Measurements from ENCODE around the gene PCDH17. TPM values are rescaled to one million over a fixed set of nuclear protein-coding genes. Genes with fewer than 3 reads are reported as not detected.

The PCDH17 gene
- total and polyA plus RNA-seq, 10 of the 15 experiments (the other 5 are each of a cell fraction or from before 2014, with no cell fraction given): under 0.01 to 0.58 (median 0.07) TPM; not detected in 6

- TF ChIP-seq USF2 (IDR thresholded peaks at IDR 0.05; ENCODE audit: borderline replicate concordance, low read depth, low read length): no peak
- TF ChIP-seq STAT1 (conservative IDR thresholded peaks at IDR 0.05): no peak
- no peak for TF ChIP-seq RCOR1 (conservative IDR thresholded peaks at IDR 0.05; ENCODE audit: low read depth, low read length)
- no peak for TF ChIP-seq NFIC (IDR thresholded peaks at IDR 0.05; ENCODE audit: low read depth, low read length)
- no peak for TF ChIP-seq GABPA (IDR thresholded peaks at IDR 0.05; ENCODE audit: low read depth)
- no peak for TF ChIP-seq PRDM15 (CRISPR knock-in tag; IDR thresholded peaks at IDR 0.05)
These were observed 129.4 kb downstream of the PCDH17 start (continued) for GRCh38 chr13:57760951-57761350.

GRCh38 chr13:57763689-57764088, 132.1 kb downstream of the PCDH17 start:
- ChIA-PET RAD21 (ENCODE audit: unreplicated experiment) (no interaction called here), CTCF (interaction anchor here (0.7 kb wide), 1 partner anchor 403 kb away, joined by 3 read pairs; no protein-coding TSS in a partner anchor), POLR2A (no interaction called here), SMC1A (ENCODE audit: uncharacterized antibody, unreplicated experiment) (no interaction called here)
- Histone ChIP-seq H3K9ac (ENCODE audit: control insufficient read depth, insufficient read depth, low read length) (no peak overlapping the region), H3K4me3 (no peak overlapping the region), H3K27ac (ENCODE audit: control insufficient read depth, insufficient read depth) (no peak overlapping the region), H3K79me2 (ENCODE audit: control insufficient read depth, insufficient read depth, low read length) (no peaks in the 10 kb centered on the region), H3K4me1 (ENCODE audit: control insufficient read depth, insufficient read depth, low read length) (no peaks in the 10 kb centered on the region), H3K9me3 (replicated peaks; ENCODE audit: control insufficient read depth, insufficient read depth, low read length) (no peaks in the 10 kb centered on the region), H2AFZ (ENCODE audit: control insufficient read depth, low read depth, low read length) (no peak overlapping the region), H3K27me3 (replicated peaks in 1 of 2; ENCODE audit: control insufficient read depth in 2 of 2, insufficient read depth in 2 of 2, low read length in 1 of 2) (no peaks in the 10 kb centered on the region), H3K36me3 (ENCODE audit: control insufficient read depth in 2 of 2, insufficient read depth in 2 of 2, low read length in 1 of 2) (no peaks in the 10 kb centered on the region), H3K4me2 (ENCODE audit: control insufficient read depth, insufficient read depth) (no peak overlapping the region), H4K20me1 (ENCODE audit: control insufficient read depth, insufficient read depth) (no peaks in the 10 kb centered on the region)
- BruUV-seq (replicated peaks): no TSS peak
- no peak for TF ChIP-seq SREBF2 (IDR thresholded peaks at IDR 0.05; ENCODE audit: low read length)
- no peak for TF ChIP-seq FOS (IDR thresholded peaks at IDR 0.05; ENCODE audit: borderline replicate concordance, extremely low read depth, insufficient read length)
- no peak for TF ChIP-seq PAX5 (IDR thresholded peaks at IDR 0.05; ENCODE audit: borderline replicate concordance, low read depth, low read length)
- no peak for TF ChIP-seq PML (IDR thresholded peaks at IDR 0.05; ENCODE audit: low read length)
- no peak for TF ChIP-seq EZH2 (IDR thresholded peaks at IDR 0.05; ENCODE audit: borderline replicate concordance, control insufficient read depth, low read depth, low read length)
- no peak for TF ChIP-seq MEF2B (IDR thresholded peaks at IDR 0.05; ENCODE audit: partially characterized antibody, poor library complexity, severe bottlenecking)
- TF ChIP-seq MAX (IDR thresholded peaks at IDR 0.05; ENCODE audit: low read depth, low read length): no peak
- no peak for TF ChIP-seq POLR2A (IDR thresholded peaks at IDR 0.05; ENCODE audit: low read depth, low read length)
- no peak for TF ChIP-seq DPF2 (IDR thresholded peaks at IDR 0.05)
- TF ChIP-seq ZNF24 (IDR thresholded peaks at IDR 0.05): no peak
- TF ChIP-seq ZBED1 (IDR thresholded peaks at IDR 0.05; ENCODE audit: borderline replicate concordance): no peak
- no peak for ATAC-seq
- intact Hi-C loops (cut with micrococcal nuclease; ENCODE audit: unreplicated experiment) (no loop called here), in situ Hi-C loops (cut with MboI) (no loop called here)
- FAIRE-seq: no peak
- 0% methylated on average over 1 of the region's 1 CpG for WGBS (ENCODE audit: insufficient coverage, insufficient replicate concordance, low lambda C conversion rate, missing lambda C conversion rate)
- DNase-seq (ENCODE audit: low read depth, low spot score): no peak

Data from GM12878 (cell line).